B cell (primary cell): ENCODE data around the gene HOXD12. TPM values are rescaled to one million over a fixed set of nuclear protein-coding genes. Genes with fewer than 3 reads are reported as not detected.

Experiments used
- ATAC-seq: fragments of 200-7000 bp; cut with Tn5 transposase; one replicate; pipeline ENCODE4 v1.10.0; 2021; ENCODE audit warnings: low read depth, mild to moderate bottlenecking, moderate number of reproducible peaks, moderate library complexity
- CTCF ChIA-PET: fragments of 350-600 bp; sonication (Branson Sonifier 250); formaldehyde crosslinking; loops from one replicate; lab custom pipeline; 2021; ENCODE audit warnings: antibody characterized with exemption, inconsistent platforms; lab: Charles Lee
- POLR2A ChIA-PET: fragments of 350-600 bp; sonication (Branson Sonifier 250); formaldehyde crosslinking; loops from one replicate; lab custom pipeline; 2021; ENCODE audit warnings: antibody characterized with exemption; lab: Charles Lee
- DNase-seq: peaks from one replicate; pipeline ENCODE4 v3.0.0; 2013
- H2AFZ ChIP-seq: 2 replicates; pipeline ENCODE4 v1.6.1; 2012; ENCODE audit warnings: mild to moderate bottlenecking, low read depth, low read length; ENCODE audit not compliant: insufficient read depth, poor library complexity, severe bottlenecking
- H3K27ac ChIP-seq, 2 donors: 1 replicate in 1 of 2; 2 replicates in 1 of 2; pipeline ENCODE4 v1.5.1; 2012 to 2013; ENCODE audit warnings: low read length in 2 of 2, mild to moderate bottlenecking in 2 of 2, moderate library complexity in 1 of 2
- H3K27me3 ChIP-seq, 4 experiments: fragments of 200-600 bp in 1 of 4; sonication (generic) in 1 of 4; replicated peaks in 1 of 4; 1 replicate in 2 of 4; 2 replicates in 2 of 4; pipeline versions ENCODE4 v1.6.1 to v1.7.0; 2013 to 2016; ENCODE audit warnings: low read length in 3 of 4, mild to moderate bottlenecking in 2 of 4, mixed read lengths in 1 of 4, moderate library complexity in 1 of 4; ENCODE audit not compliant: insufficient read depth in 4 of 4, control insufficient read depth in 3 of 4; ENCODE audit errors: control extremely low read depth in 1 of 4
- H3K36me3 ChIP-seq, 2 experiments: replicated peaks in 1 of 2; 1 replicate in 1 of 2; 2 replicates in 1 of 2; pipeline versions ENCODE4 v1.6.1 to v1.7.1; 2013; ENCODE audit warnings: low read length in 1 of 2; ENCODE audit not compliant: insufficient read depth in 2 of 2, control insufficient read depth in 1 of 2; ENCODE audit errors: control extremely low read depth in 1 of 2, extremely low read depth in 1 of 2
- H3K4me1 ChIP-seq, 2 donors: fragments of 200-600 bp in 1 of 2; sonication (generic) in 1 of 2; 1 replicate in 1 of 2; 2 replicates in 1 of 2; pipeline versions ENCODE4 v1.5.1 to v1.6.1; 2013 to 2017; ENCODE audit warnings: low read length in 2 of 2; ENCODE audit not compliant: control insufficient read depth in 2 of 2, insufficient read depth in 2 of 2
- H3K4me2 ChIP-seq: replicated peaks from 2 replicates; pipeline ENCODE3; 2012; ENCODE audit warnings: mild to moderate bottlenecking, low read depth, low read length; ENCODE audit not compliant: poor library complexity, severe bottlenecking
- H3K4me3 ChIP-seq, 5 experiments: fragments of 200-600 bp in 1 of 5; sonication (generic) in 1 of 5; 1 replicate in 3 of 5; 2 replicates in 2 of 5; pipeline versions ENCODE4 v1.5.1 to v1.7.0; 2011 to 2016; ENCODE audit warnings: low read length in 4 of 5, mild to moderate bottlenecking in 4 of 5, low read depth in 2 of 5, control low read depth in 1 of 5, moderate library complexity in 1 of 5; ENCODE audit not compliant: insufficient read depth in 1 of 5; ENCODE audit errors: control extremely low read depth in 1 of 5, extremely low read depth in 1 of 5
- H3K79me2 ChIP-seq: fragments of 200-600 bp; sonication (generic); one replicate; pipeline ENCODE4 v1.6.0; 2016; ENCODE audit warnings: low read length; ENCODE audit not compliant: control insufficient read depth, insufficient read depth
- H3K9ac ChIP-seq: fragments of 200-600 bp; sonication (generic); 2 replicates; pipeline ENCODE4 v1.6.1; 2017; ENCODE audit warnings: mild to moderate bottlenecking, low read length, moderate library complexity
- H3K9me3 ChIP-seq, 3 donors: one replicate each; pipeline versions ENCODE4 v1.6.1 to v1.7.1; 2013; ENCODE audit warnings: low read length in 2 of 3; ENCODE audit not compliant: control insufficient read depth in 2 of 3, insufficient read depth in 1 of 3; ENCODE audit errors: control extremely low read depth in 1 of 3
- H4K20me1 ChIP-seq: 2 replicates; pipeline ENCODE4 v1.6.0; 2012; ENCODE audit warnings: mild to moderate bottlenecking, low read length; ENCODE audit not compliant: insufficient read depth, control insufficient read depth, poor library complexity, severe bottlenecking
- H3K27ac Mint-ChIP-seq: one replicate; pipeline ENCODE4 v1.8.0; 2021; ENCODE audit warnings: mixed read lengths
- H3K27me3 Mint-ChIP-seq: one replicate; pipeline ENCODE4 v1.8.0; 2021; ENCODE audit warnings: mixed read lengths
- H3K4me1 Mint-ChIP-seq: one replicate; pipeline ENCODE4 v1.8.0; 2021; ENCODE audit warnings: mixed read lengths
- H3K4me3 Mint-ChIP-seq: one replicate; pipeline ENCODE4 v1.8.0; 2021; ENCODE audit warnings: mixed read lengths
- H3K9me3 Mint-ChIP-seq: one replicate; pipeline ENCODE4 v1.8.0; 2022; ENCODE audit warnings: mixed read lengths; ENCODE audit not compliant: insufficient read depth
- CTCF ChIP-seq: fragments of 200-600 bp; IDR thresholded peaks from one replicate; pipeline ENCODE4 v1.8.0; 2022; ENCODE audit warnings: antibody characterized with exemption, mild to moderate bottlenecking
- EZH2 ChIP-seq: IDR thresholded peaks from 2 replicates; pipeline ENCODE4 v1.6.1; 2012; ENCODE audit warnings: borderline replicate concordance, low read depth, mild to moderate bottlenecking, moderate library complexity, low read length; ENCODE audit not compliant: insufficient read depth, poor library complexity, severe bottlenecking
- WGBS: methylation state at CpG from one replicate; pipeline ENCODE4 v1.1.5; 2013; ENCODE audit warnings: missing lambda C conversion rate; ENCODE audit not compliant: insufficient coverage; 5-methylcytosine and 5-hydroxymethylcytosine counted together
- intact Hi-C: fragments of 100-400 bp; cut with micrococcal nuclease; formaldehyde crosslinking; loops from one replicate; pipeline ENCODE4 v1.10.0; 2022
- polyA plus RNA-seq: library from polyadenylated mRNA; depleted of rRNA; stranded (reverse); fragments of >200 nt; gene quantifications from 2 replicates; pipeline ENCODE4 v1.2.3, GENCODE V29; 2012
- total RNA-seq, 2 donors: library from RNA; stranded (reverse); fragments of 120-200 nt in 1 of 2; gene quantifications; 1 replicate in 1 of 2; 2 replicates in 1 of 2; pipeline versions ENCODE4 v1.2.3 to v1.2.4, GENCODE V29; 2013 to 2022

The HOXD12 gene
- total and polyA plus RNA-seq, 2 donors (not counting 1 experiment from before 2014, with no cell fraction given), result not detected

GRCh38 chr2:176118601-176119339 lies 19.2 kb downstream of the HOXD12 start:
- Mint-ChIP-seq H3K4me1 (peaks cover 9% of the 10 kb centered on the region), H3K4me3 (no peak overlapping the region), H3K27ac (no peak overlapping the region), H3K9me3 (peaks cover 2% of the 10 kb centered on the region), H3K27me3 (peaks cover 71% of the 10 kb centered on the region)
- intact Hi-C loops, result no loop called here
- Histone ChIP-seq H4K20me1 (no peaks in the 10 kb centered on the region), H3K36me3 (no peaks in the 10 kb centered on the region), H3K27ac (no peak overlapping the region), H3K79me2 (no peaks in the 10 kb centered on the region), H3K27me3 (peaks cover 0 to 92% (median 71%) of the 10 kb centered on the region in 4 experiments), H3K9me3 (peaks cover 0 to 65% (median 2%) of the 10 kb centered on the region in 3 donors), H3K4me1 (peaks cover 5 to 32% of the 10 kb centered on the region in 2 donors), H3K4me3 (no peak overlapping the region), H3K4me2 (no peak overlapping the region), H3K9ac (no peak overlapping the region), H2AFZ (no peak overlapping the region)
- POLR2A ChIA-PET, result no interaction called here
- CTCF ChIA-PET, result no interaction called here
- DNase-seq (no peak), ATAC-seq (no peak)
- TF ChIP-seq CTCF (peak; percentile 34), EZH2 (no peak)
- 11% methylated on average over 18 of the region's 24 CpGs for WGBS
